ENCODE measurements around the gene PDZRN3.

DNA sequence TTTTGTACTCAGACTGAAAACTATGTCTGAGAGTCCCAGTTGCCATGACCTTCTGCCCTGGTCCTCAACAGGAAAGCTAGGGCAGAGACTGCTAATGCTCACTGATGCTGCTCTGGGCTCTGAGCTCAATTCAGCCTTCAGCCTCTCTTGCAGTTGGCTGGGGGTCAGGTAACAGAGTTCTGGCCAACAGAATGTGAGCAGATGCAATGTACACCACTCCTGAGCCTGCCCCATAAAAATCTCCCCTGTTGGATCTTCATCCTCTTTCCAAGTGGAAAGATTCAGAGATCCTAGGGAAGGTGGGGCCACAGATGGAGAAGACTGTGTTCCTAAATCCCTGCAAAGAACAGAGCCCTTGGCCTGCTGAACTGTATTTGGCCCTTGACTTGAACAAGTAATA is 87.8 kb downstream of the PDZRN3 start:
- TF ChIP-seq POLR2A (IDR thresholded peaks at IDR 0.05; ENCODE audit: low read length) (no peak), CBX2 (IDR thresholded peaks at IDR 0.05; ENCODE audit: borderline replicate concordance, low read depth) (no peak), NR3C1 (IDR thresholded peaks at IDR 0.05) (no peak), RAD21 (conservative IDR thresholded peaks at IDR 0.05 in 1 of 2, IDR thresholded peaks at IDR 0.05 in 1 of 2) (no peak), CEBPB (IDR thresholded peaks at IDR 0.05) (no peak)
- TF ChIP-seq, protein P1, sequence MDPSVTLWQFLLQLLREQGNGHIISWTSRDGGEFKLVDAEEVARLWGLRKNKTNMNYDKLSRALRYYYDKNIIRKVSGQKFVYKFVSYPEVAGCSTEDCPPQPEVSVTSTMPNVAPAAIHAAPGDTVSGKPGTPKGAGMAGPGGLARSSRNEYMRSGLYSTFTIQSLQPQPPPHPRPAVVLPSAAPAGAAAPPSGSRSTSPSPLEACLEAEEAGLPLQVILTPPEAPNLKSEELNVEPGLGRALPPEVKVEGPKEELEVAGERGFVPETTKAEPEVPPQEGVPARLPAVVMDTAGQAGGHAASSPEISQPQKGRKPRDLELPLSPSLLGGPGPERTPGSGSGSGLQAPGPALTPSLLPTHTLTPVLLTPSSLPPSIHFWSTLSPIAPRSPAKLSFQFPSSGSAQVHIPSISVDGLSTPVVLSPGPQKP (IDR thresholded peaks at IDR 0.05; ENCODE audit: low read depth, low read length): no peak
- TF ChIP-seq, protein P2, sequence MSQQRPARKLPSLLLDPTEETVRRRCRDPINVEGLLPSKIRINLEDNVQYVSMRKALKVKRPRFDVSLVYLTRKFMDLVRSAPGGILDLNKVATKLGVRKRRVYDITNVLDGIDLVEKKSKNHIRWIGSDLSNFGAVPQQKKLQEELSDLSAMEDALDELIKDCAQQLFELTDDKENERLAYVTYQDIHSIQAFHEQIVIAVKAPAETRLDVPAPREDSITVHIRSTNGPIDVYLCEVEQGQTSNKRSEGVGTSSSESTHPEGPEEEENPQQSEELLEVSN (IDR thresholded peaks at IDR 0.05; ENCODE audit: borderline replicate concordance, low read depth): no peak
- TF ChIP-seq, protein P3, sequence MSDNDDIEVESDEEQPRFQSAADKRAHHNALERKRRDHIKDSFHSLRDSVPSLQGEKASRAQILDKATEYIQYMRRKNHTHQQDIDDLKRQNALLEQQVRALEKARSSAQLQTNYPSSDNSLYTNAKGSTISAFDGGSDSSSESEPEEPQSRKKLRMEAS (IDR thresholded peaks at IDR 0.05): no peak
